Measurements from ENCODE around the gene TMEM54.

TMEM54 gene

GRCh38 chr1:32895325-32896215 lies 5.6 kb downstream of the TMEM54 start:
- no peak for DNase-seq (ENCODE audit: low read depth in 2 of 2)

- DNase-seq (ENCODE audit: low read depth in 2 of 2): no peak
Measured at GRCh38 chr1:32894681-32895080, 6.5 kb downstream of the TMEM54 start.

GRCh38 chr1:32894019-32894600 lies 7.1 kb downstream of the TMEM54 start:
- DNase-seq (ENCODE audit: low read depth in 2 of 2): no peak

- no peak for DNase-seq (ENCODE audit: low read depth in 2 of 2)
Measured at GRCh38 chr1:32893198-32894018, 7.8 kb downstream of the TMEM54 start.

- DNase-seq (ENCODE audit: low read depth in 2 of 2): peak in 1 of 2 donors; percentile 30
Measured at GRCh38 chr1:32892368-32893197, 8.6 kb downstream of the TMEM54 start.

- no peak for DNase-seq (ENCODE audit: low read depth in 2 of 2)
Measured at GRCh38 chr1:32891630-32892029, 9.6 kb downstream of the TMEM54 start.

GRCh38 chr1:32891241-32891570 lies 10.0 kb downstream of the TMEM54 start:
- no peak for DNase-seq (ENCODE audit: low read depth in 2 of 2)

- DNase-seq (ENCODE audit: low read depth in 2 of 2): no peak
Measured at GRCh38 chr1:32890516-32891240, 10.5 kb downstream of the TMEM54 start.

- DNase-seq (ENCODE audit: low read depth in 2 of 2): no peak
Measured at GRCh38 chr1:32889731-32890278, 11.4 kb downstream of the TMEM54 start.

GRCh38 chr1:32888677-32889420 lies 12.3 kb downstream of the TMEM54 start:
- no peak for DNase-seq (ENCODE audit: low read depth in 2 of 2)

- DNase-seq (ENCODE audit: low read depth in 2 of 2): no peak
Measured at GRCh38 chr1:32888134-32888533, 13.1 kb downstream of the TMEM54 start.

GRCh38 chr1:32887623-32888022 lies 13.6 kb downstream of the TMEM54 start:
- no peak for DNase-seq (ENCODE audit: low read depth in 2 of 2)

GRCh38 chr1:32886828-32887414 lies 14.3 kb downstream of the TMEM54 start:
- DNase-seq (ENCODE audit: low read depth in 2 of 2): no peak

GRCh38 chr1:32886004-32886827 lies 15.0 kb downstream of the TMEM54 start, which contains the start of gene HPCA:
Gene HPCA, plus strand, starts transcription at chr1:32886491. Its CDS starts 2,408 bp downstream, at chr1:32888899.
- no peak for DNase-seq (ENCODE audit: low read depth in 2 of 2)

GRCh38 chr1:32885676-32886003 lies 15.5 kb downstream of the TMEM54 start:
- no peak for DNase-seq (ENCODE audit: low read depth in 2 of 2)

- no peak for DNase-seq (ENCODE audit: low read depth in 2 of 2)
Measured at GRCh38 chr1:32884726-32885125, 16.5 kb downstream of the TMEM54 start.

GRCh38 chr1:32884032-32884372 lies 17.2 kb downstream of the TMEM54 start:
- no peak for DNase-seq (ENCODE audit: low read depth in 2 of 2)

GRCh38 chr1:32883338-32884031 lies 17.7 kb downstream of the TMEM54 start:
- DNase-seq (ENCODE audit: low read depth in 2 of 2): no peak

Measured in stimulated activated CD4-positive, alpha-beta T cell treated with anti-CD3 and anti-CD28 coated beads, Interleukin-1b, Interleukin-23, amount 100 ng/mL, for 1 hour (primary cell).